ENCODE results near the gene BICDL1. TPM values are rescaled to one million over a fixed set of nuclear protein-coding genes. Genes with fewer than 3 reads are reported as not detected.

Gene BICDL1
- total RNA-seq, 1 donor from 2014 or later, result 1.0 TPM

GRCh38 chr12:120072472-120073249 is 83.6 kb downstream of the BICDL1 start:
- no peaks in the 10 kb centered on the region for H3K9me3 ChIP-seq (ENCODE audit: control insufficient read depth in 3 of 3, low read length in 3 of 3)
- no peaks in the 10 kb centered on the region for H3K36me3 ChIP-seq (ENCODE audit: control insufficient read depth in 3 of 3, insufficient read depth in 3 of 3, low read length in 3 of 3)
- peaks cover 0 to 2% (median 0%) of the 10 kb centered on the region in 3 donors for H3K27me3 ChIP-seq (ENCODE audit: control insufficient read depth in 3 of 3, insufficient read depth in 3 of 3, low read length in 3 of 3)
- no peak overlapping the region for H3K4me3 ChIP-seq (ENCODE audit: low read length in 3 of 3)
- H3K9ac ChIP-seq (ENCODE audit: low read depth in 1 of 3, low read length in 3 of 3), result no peak overlapping the region
- no peak overlapping the region for H3K27ac ChIP-seq (ENCODE audit: low read depth, low read length)
- no peaks in the 10 kb centered on the region for H3K4me1 ChIP-seq (ENCODE audit: control insufficient read depth in 3 of 3, insufficient read depth in 3 of 3, low read length in 3 of 3)

- Histone ChIP-seq H3K4me1 (ENCODE audit: control insufficient read depth in 3 of 3, insufficient read depth in 3 of 3, low read length in 3 of 3) (no peaks in the 10 kb centered on the region), H3K36me3 (ENCODE audit: control insufficient read depth in 3 of 3, insufficient read depth in 3 of 3, low read length in 3 of 3) (no peaks in the 10 kb centered on the region), H3K27ac (ENCODE audit: low read depth, low read length) (no peak overlapping the region), H3K9me3 (ENCODE audit: control insufficient read depth in 3 of 3, low read length in 3 of 3) (no peaks in the 10 kb centered on the region), H3K4me3 (ENCODE audit: low read length in 3 of 3) (no peak overlapping the region), H3K9ac (ENCODE audit: low read depth in 1 of 3, low read length in 3 of 3) (no peak overlapping the region), H3K27me3 (ENCODE audit: control insufficient read depth in 3 of 3, insufficient read depth in 3 of 3, low read length in 3 of 3) (peaks cover 0 to 2% (median 2%) of the 10 kb centered on the region in 3 donors)
Observed at GRCh38 chr12:120075034-120075616, 86.1 kb downstream of the BICDL1 start.

GRCh38 chr12:120076651-120077050 is 87.6 kb downstream of the BICDL1 start:
- no peak overlapping the region for H3K9ac ChIP-seq (ENCODE audit: low read depth in 1 of 3, low read length in 3 of 3)
- H3K27me3 ChIP-seq (ENCODE audit: control insufficient read depth in 3 of 3, insufficient read depth in 3 of 3, low read length in 3 of 3), result peaks cover 0 to 3% (median 2%) of the 10 kb centered on the region in 3 donors
- no peaks in the 10 kb centered on the region for H3K9me3 ChIP-seq (ENCODE audit: control insufficient read depth in 3 of 3, low read length in 3 of 3)
- no peaks in the 10 kb centered on the region for H3K36me3 ChIP-seq (ENCODE audit: control insufficient read depth in 3 of 3, insufficient read depth in 3 of 3, low read length in 3 of 3)
- H3K4me1 ChIP-seq (ENCODE audit: control insufficient read depth in 3 of 3, insufficient read depth in 3 of 3, low read length in 3 of 3), result no peaks in the 10 kb centered on the region
- H3K4me3 ChIP-seq (ENCODE audit: low read length in 3 of 3), result no peak overlapping the region
- no peak overlapping the region for H3K27ac ChIP-seq (ENCODE audit: low read depth, low read length)

- Histone ChIP-seq H3K4me1 (ENCODE audit: control insufficient read depth in 3 of 3, insufficient read depth in 3 of 3, low read length in 3 of 3) (no peaks in the 10 kb centered on the region), H3K36me3 (ENCODE audit: control insufficient read depth in 3 of 3, insufficient read depth in 3 of 3, low read length in 3 of 3) (no peaks in the 10 kb centered on the region), H3K27ac (ENCODE audit: low read depth, low read length) (no peak overlapping the region), H3K4me3 (ENCODE audit: low read length in 3 of 3) (no peak overlapping the region), H3K27me3 (ENCODE audit: control insufficient read depth in 3 of 3, insufficient read depth in 3 of 3, low read length in 3 of 3) (peaks cover 0 to 3% (median 2%) of the 10 kb centered on the region in 3 donors), H3K9me3 (ENCODE audit: control insufficient read depth in 3 of 3, low read length in 3 of 3) (no peaks in the 10 kb centered on the region), H3K9ac (ENCODE audit: low read depth in 1 of 3, low read length in 3 of 3) (no peak overlapping the region)
Observed at GRCh38 chr12:120077260-120077659, 88.2 kb downstream of the BICDL1 start.

- Histone ChIP-seq H3K27ac (ENCODE audit: low read depth, low read length) (no peak overlapping the region), H3K36me3 (ENCODE audit: control insufficient read depth in 3 of 3, insufficient read depth in 3 of 3, low read length in 3 of 3) (no peaks in the 10 kb centered on the region), H3K4me3 (ENCODE audit: low read length in 3 of 3) (no peak overlapping the region), H3K9ac (ENCODE audit: low read depth in 1 of 3, low read length in 3 of 3) (no peak overlapping the region), H3K4me1 (ENCODE audit: control insufficient read depth in 3 of 3, insufficient read depth in 3 of 3, low read length in 3 of 3) (no peaks in the 10 kb centered on the region), H3K27me3 (ENCODE audit: control insufficient read depth in 3 of 3, insufficient read depth in 3 of 3, low read length in 3 of 3) (peaks cover 0 to 3% (median 2%) of the 10 kb centered on the region in 3 donors), H3K9me3 (ENCODE audit: control insufficient read depth in 3 of 3, low read length in 3 of 3) (no peaks in the 10 kb centered on the region)
Observed at GRCh38 chr12:120078868-120079267, 89.8 kb downstream of the BICDL1 start.

GRCh38 chr12:120079411-120080400 is 90.7 kb downstream of the BICDL1 start:
- no peak overlapping the region for H3K4me3 ChIP-seq (ENCODE audit: low read length in 3 of 3)
- no peaks in the 10 kb centered on the region for H3K9me3 ChIP-seq (ENCODE audit: control insufficient read depth in 3 of 3, low read length in 3 of 3)
- H3K27me3 ChIP-seq (ENCODE audit: control insufficient read depth in 3 of 3, insufficient read depth in 3 of 3, low read length in 3 of 3), result peaks cover 0 to 3% (median 0%) of the 10 kb centered on the region in 3 donors
- H3K36me3 ChIP-seq (ENCODE audit: control insufficient read depth in 3 of 3, insufficient read depth in 3 of 3, low read length in 3 of 3), result no peaks in the 10 kb centered on the region
- H3K4me1 ChIP-seq (ENCODE audit: control insufficient read depth in 3 of 3, insufficient read depth in 3 of 3, low read length in 3 of 3), result no peaks in the 10 kb centered on the region
- no peak overlapping the region for H3K9ac ChIP-seq (ENCODE audit: low read depth in 1 of 3, low read length in 3 of 3)
- H3K27ac ChIP-seq (ENCODE audit: low read depth, low read length), result no peak overlapping the region

- Histone ChIP-seq H3K27me3 (ENCODE audit: control insufficient read depth in 3 of 3, insufficient read depth in 3 of 3, low read length in 3 of 3) (peaks cover 0 to 3% (median 0%) of the 10 kb centered on the region in 3 donors), H3K9ac (ENCODE audit: low read depth in 1 of 3, low read length in 3 of 3) (no peak overlapping the region), H3K9me3 (ENCODE audit: control insufficient read depth in 3 of 3, low read length in 3 of 3) (no peaks in the 10 kb centered on the region), H3K4me3 (ENCODE audit: low read length in 3 of 3) (no peak overlapping the region), H3K36me3 (ENCODE audit: control insufficient read depth in 3 of 3, insufficient read depth in 3 of 3, low read length in 3 of 3) (no peaks in the 10 kb centered on the region), H3K27ac (ENCODE audit: low read depth, low read length) (no peak overlapping the region), H3K4me1 (ENCODE audit: control insufficient read depth in 3 of 3, insufficient read depth in 3 of 3, low read length in 3 of 3) (peaks cover 0 to 3% (median 2%) of the 10 kb centered on the region in 3 donors)
Observed at GRCh38 chr12:120081641-120082040, 92.6 kb downstream of the BICDL1 start.

GRCh38 chr12:120085920-120086645 is 97.0 kb downstream of the BICDL1 start:
- Histone ChIP-seq H3K4me3 (ENCODE audit: low read length in 3 of 3) (peak overlapping the region in 2 of 3 donors; percentile 64 to 66), H3K27ac (ENCODE audit: low read depth, low read length) (peak overlapping the region; percentile 87)

More at GRCh38 chr12:120085920-120086645, 97.0 kb downstream of the BICDL1 start:
- Histone ChIP-seq H3K9me3 (ENCODE audit: control insufficient read depth in 3 of 3, low read length in 3 of 3) (no peaks in the 10 kb centered on the region), H3K9ac (ENCODE audit: low read depth in 1 of 3, low read length in 3 of 3) (peak overlapping the region in 1 of 3 donors; percentile 58), H3K4me1 (ENCODE audit: control insufficient read depth in 3 of 3, insufficient read depth in 3 of 3, low read length in 3 of 3) (peaks cover 25 to 31% (median 28%) of the 10 kb centered on the region in 3 donors), H3K27me3 (ENCODE audit: control insufficient read depth in 3 of 3, insufficient read depth in 3 of 3, low read length in 3 of 3) (no peaks in the 10 kb centered on the region), H3K36me3 (ENCODE audit: control insufficient read depth in 3 of 3, insufficient read depth in 3 of 3, low read length in 3 of 3) (no peaks in the 10 kb centered on the region)

All from skeletal muscle tissue (tissue), 4 donors.